ENCODE data around the gene ZNF80. TPM values are rescaled to one million over a fixed set of nuclear protein-coding genes. Genes with fewer than 3 reads are reported as not detected.

The ZNF80 gene
- polyA plus RNA-seq, 3 donors: not detected

DNA sequence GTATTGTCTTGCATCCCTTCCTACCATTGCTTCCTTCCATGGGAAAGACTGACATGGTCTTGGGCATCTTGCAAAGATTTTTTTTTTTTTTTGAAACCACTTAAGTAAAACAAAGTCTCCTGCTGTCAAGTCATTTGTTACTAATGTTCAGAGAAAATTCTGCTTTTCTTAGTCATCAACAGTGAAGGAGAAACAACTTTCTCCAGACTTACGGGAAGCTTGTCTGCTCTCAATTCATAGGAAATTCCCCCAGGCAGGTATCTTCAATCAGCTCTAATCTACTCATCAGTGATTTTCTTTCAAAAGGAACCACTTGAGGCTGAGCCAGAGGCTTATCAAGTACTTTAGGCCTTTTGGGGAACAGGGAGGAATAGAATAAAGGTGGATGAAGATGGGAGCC, 42.6 kb downstream of the ZNF80 start:
- no peaks in the 10 kb centered on the region for H4K20me1 ChIP-seq (ENCODE audit: insufficient read depth, low read length)
- H3K27ac ChIP-seq (ENCODE audit: low read depth in 1 of 2, low read length in 2 of 2): no peak overlapping the region
- H3K9ac ChIP-seq (ENCODE audit: insufficient read depth, low read length, poor library complexity, severe bottlenecking): no peak overlapping the region
- H3K4me2 ChIP-seq (replicated peaks; ENCODE audit: extremely low read depth, low read length, poor library complexity, severe bottlenecking): no peak overlapping the region
- no peak for DNase-seq
- Mint-ChIP-seq H3K4me3 (no peak overlapping the region), H3K27ac (no peak overlapping the region), H3K9me3 (peaks cover 0 to 4% (median 0%) of the 10 kb centered on the region in 7 donors), H3K4me1 (no peaks in the 10 kb centered on the region), H3K27me3 (ENCODE audit: low read depth in 3 of 3) (peaks cover 0 to 2% (median 0%) of the 10 kb centered on the region in 3 donors), H3K36me3 (no peaks in the 10 kb centered on the region)
- H3K79me2 ChIP-seq (ENCODE audit: insufficient read depth, low read length): no peaks in the 10 kb centered on the region
- H3K4me3 ChIP-seq (replicated peaks in 1 of 3; ENCODE audit: low read depth in 2 of 3, low read length in 3 of 3): no peak overlapping the region
- no peaks in the 10 kb centered on the region for H3K9me3 ChIP-seq (replicated peaks in 1 of 2; ENCODE audit: control insufficient read depth in 1 of 2, insufficient read depth in 1 of 2, low read length in 2 of 2)
- no peaks in the 10 kb centered on the region for H3K4me1 ChIP-seq (ENCODE audit: control insufficient read depth in 1 of 2, insufficient read depth in 2 of 2, low read length in 2 of 2)
- no peaks in the 10 kb centered on the region for H3K36me3 ChIP-seq (replicated peaks in 1 of 2; ENCODE audit: control insufficient read depth in 1 of 2, insufficient read depth in 2 of 2, low read length in 2 of 2)
- TF ChIP-seq, protein P1, sequence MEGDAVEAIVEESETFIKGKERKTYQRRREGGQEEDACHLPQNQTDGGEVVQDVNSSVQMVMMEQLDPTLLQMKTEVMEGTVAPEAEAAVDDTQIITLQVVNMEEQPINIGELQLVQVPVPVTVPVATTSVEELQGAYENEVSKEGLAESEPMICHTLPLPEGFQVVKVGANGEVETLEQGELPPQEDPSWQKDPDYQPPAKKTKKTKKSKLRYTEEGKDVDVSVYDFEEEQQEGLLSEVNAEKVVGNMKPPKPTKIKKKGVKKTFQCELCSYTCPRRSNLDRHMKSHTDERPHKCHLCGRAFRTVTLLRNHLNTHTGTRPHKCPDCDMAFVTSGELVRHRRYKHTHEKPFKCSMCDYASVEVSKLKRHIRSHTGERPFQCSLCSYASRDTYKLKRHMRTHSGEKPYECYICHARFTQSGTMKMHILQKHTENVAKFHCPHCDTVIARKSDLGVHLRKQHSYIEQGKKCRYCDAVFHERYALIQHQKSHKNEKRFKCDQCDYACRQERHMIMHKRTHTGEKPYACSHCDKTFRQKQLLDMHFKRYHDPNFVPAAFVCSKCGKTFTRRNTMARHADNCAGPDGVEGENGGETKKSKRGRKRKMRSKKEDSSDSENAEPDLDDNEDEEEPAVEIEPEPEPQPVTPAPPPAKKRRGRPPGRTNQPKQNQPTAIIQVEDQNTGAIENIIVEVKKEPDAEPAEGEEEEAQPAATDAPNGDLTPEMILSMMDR (IDR thresholded peaks at IDR 0.05): no peak
- no peaks in the 10 kb centered on the region for H3K27me3 ChIP-seq (ENCODE audit: control insufficient read depth in 2 of 2, insufficient read depth in 2 of 2, low read length in 2 of 2)
- WGBS (ENCODE audit: insufficient coverage): 100% methylated on average over 1 of the region's 1 CpG
- intact Hi-C loops (cut with micrococcal nuclease): no loop called here
- no peak overlapping the region for H2AFZ ChIP-seq (ENCODE audit: insufficient read depth, low read depth, low read length, poor library complexity, severe bottlenecking)

DNA sequence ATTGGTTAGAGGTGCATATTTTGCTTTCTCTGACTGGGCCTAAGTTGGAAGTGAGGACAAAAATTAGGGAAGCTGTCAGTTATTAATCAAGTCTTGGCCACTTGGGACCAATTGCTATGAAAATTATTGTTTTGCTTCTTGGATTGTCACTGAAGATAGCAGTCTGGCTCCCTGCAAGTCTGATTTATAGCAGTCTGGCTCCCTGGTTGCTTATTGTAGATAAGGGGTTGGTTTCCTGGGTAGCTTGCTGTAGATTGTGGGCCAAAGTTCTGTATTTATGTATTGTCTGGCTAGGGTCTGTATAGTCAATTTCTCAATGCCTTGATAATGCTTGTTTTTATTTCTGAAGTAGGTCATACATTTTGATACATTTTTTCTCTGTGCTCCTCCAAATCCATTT, 45.2 kb downstream of the ZNF80 start:
- no peaks in the 10 kb centered on the region for H3K4me1 Mint-ChIP-seq
- peaks cover 0 to 11% (median 2%) of the 10 kb centered on the region in 7 donors for H3K9me3 Mint-ChIP-seq
- H3K36me3 Mint-ChIP-seq: no peaks in the 10 kb centered on the region
- no peak overlapping the region for H3K27ac Mint-ChIP-seq
- Histone ChIP-seq H3K9me3 (replicated peaks in 1 of 2; ENCODE audit: control insufficient read depth in 1 of 2, insufficient read depth in 1 of 2, low read length in 2 of 2) (no peaks in the 10 kb centered on the region), H3K36me3 (replicated peaks in 1 of 2; ENCODE audit: control insufficient read depth in 1 of 2, insufficient read depth in 2 of 2, low read length in 2 of 2) (no peaks in the 10 kb centered on the region), H3K27me3 (ENCODE audit: control insufficient read depth in 2 of 2, insufficient read depth in 2 of 2, low read length in 2 of 2) (no peaks in the 10 kb centered on the region), H3K4me2 (replicated peaks; ENCODE audit: extremely low read depth, low read length, poor library complexity, severe bottlenecking) (no peak overlapping the region), H3K9ac (ENCODE audit: insufficient read depth, low read length, poor library complexity, severe bottlenecking) (no peak overlapping the region), H3K27ac (ENCODE audit: low read depth in 1 of 2, low read length in 2 of 2) (no peak overlapping the region), H2AFZ (ENCODE audit: insufficient read depth, low read depth, low read length, poor library complexity, severe bottlenecking) (no peak overlapping the region), H3K79me2 (ENCODE audit: insufficient read depth, low read length) (no peaks in the 10 kb centered on the region), H3K4me3 (replicated peaks in 1 of 3; ENCODE audit: low read depth in 2 of 3, low read length in 3 of 3) (no peak overlapping the region), H4K20me1 (ENCODE audit: insufficient read depth, low read length) (no peaks in the 10 kb centered on the region), H3K4me1 (ENCODE audit: control insufficient read depth in 1 of 2, insufficient read depth in 2 of 2, low read length in 2 of 2) (no peaks in the 10 kb centered on the region)
- intact Hi-C loops (cut with micrococcal nuclease): no loop called here
- H3K4me3 Mint-ChIP-seq: no peak overlapping the region
- TF ChIP-seq, protein P1 (IDR thresholded peaks at IDR 0.05): no peak
- no peaks in the 10 kb centered on the region for H3K27me3 Mint-ChIP-seq (ENCODE audit: low read depth in 3 of 3)
- DNase-seq: no peak

Measured in CD14-positive monocyte (primary cell).